Peyer's patch (tissue), 4 donors: ENCODE results near the gene PKNOX2.

Source experiments
- CTCF ChIP-seq, 6 experiments: fragments of 450-650 bp in 4 of 6; fragments of 200-600 bp in 2 of 6; sonication (generic) in 1 of 6; IDR thresholded peaks; one replicate each; pipeline ENCODE4 v1.5.1; 2017 to 2019; ENCODE audit warnings: antibody characterized with exemption in 6 of 6, mild to moderate bottlenecking in 3 of 6, moderate library complexity in 1 of 6
- POLR2A ChIP-seq, 2 donors: fragments of 450-650 bp; IDR thresholded peaks; one replicate each; pipeline ENCODE4 v1.5.1; 2017; ENCODE audit warnings: antibody characterized with exemption in 2 of 2, mild to moderate bottlenecking in 2 of 2, moderate library complexity in 2 of 2

DNA sequence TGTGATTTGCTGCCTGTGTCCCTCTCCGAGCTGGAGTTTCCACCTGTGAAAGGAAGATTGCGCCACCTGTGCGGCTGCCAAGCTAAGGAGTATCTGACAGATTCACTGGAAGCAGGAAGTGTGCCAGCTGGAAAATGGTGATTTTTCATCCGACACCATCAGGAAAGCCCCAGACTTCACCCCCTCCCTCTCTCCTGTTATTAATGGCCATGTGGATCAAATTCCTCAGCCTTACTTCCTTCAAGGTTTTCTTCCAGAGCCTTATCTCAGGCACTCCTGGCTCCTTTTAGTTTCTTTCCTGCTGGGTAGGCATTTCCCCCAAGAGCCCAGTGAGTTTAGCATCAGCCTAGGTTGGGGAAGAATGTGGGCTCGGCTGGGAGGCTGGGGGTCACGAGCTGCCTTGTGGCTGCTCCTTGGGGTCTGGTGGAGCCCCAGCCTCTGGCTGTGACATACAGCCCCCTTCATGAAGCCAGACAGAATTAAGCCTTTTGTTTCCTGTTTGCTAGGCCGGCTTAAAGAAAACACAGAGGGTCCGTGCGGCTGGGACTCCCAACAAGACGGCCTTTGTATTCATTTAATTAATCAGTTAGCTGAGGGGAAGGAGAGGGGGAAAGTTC lies 37.1 kb downstream of the PKNOX2 start:
- no peak for TF ChIP-seq CTCF (IDR thresholded peaks at IDR 0.05)
- TF ChIP-seq POLR2A (IDR thresholded peaks at IDR 0.05): no peak
